GM12891 (cell line): ENCODE data around the gene NCEH1.

Experiments
- POLR2A ChIP-seq: IDR thresholded peaks from 2 replicates; pipeline ENCODE4 v1.6.1; 2011; ENCODE audit warnings: low read depth, low read length, control low read depth
- SPI1 ChIP-seq: IDR thresholded peaks from 2 replicates; pipeline ENCODE4 v1.6.1; 2011; ENCODE audit warnings: low read depth, low read length, control low read depth

GRCh38 chr3:172617976-172618375 lies 92.9 kb downstream of the NCEH1 start:
- TF ChIP-seq POLR2A (no peak), SPI1 (no peak)
